Trophoblast cell (in vitro differentiated cells and primary cell): Measurements from ENCODE around the gene UBXN4.

Experiments
- DNase-seq, 2 donors: peaks; one replicate each; pipeline ENCODE4 v3.0.0-alpha.2; 2016
- H2AFZ ChIP-seq: 2 replicates; pipeline ENCODE4 v1.6.1; 2013; ENCODE audit warnings: low read length, moderate library complexity, mild to moderate bottlenecking; ENCODE audit not compliant: insufficient read depth, poor library complexity
- H2AK5ac ChIP-seq: 2 replicates; pipeline ENCODE4 v1.6.1; 2013; ENCODE audit warnings: mild to moderate bottlenecking, low read length
- H2BK120ac ChIP-seq: 2 replicates; pipeline ENCODE4 v1.6.1; 2013; ENCODE audit warnings: low read length, mild to moderate bottlenecking, moderate library complexity; ENCODE audit not compliant: insufficient read depth, poor library complexity
- H2BK12ac ChIP-seq: 2 replicates; pipeline ENCODE4 v1.6.1; 2013; ENCODE audit warnings: mild to moderate bottlenecking, low read length, moderate library complexity
- H2BK5ac ChIP-seq: 2 replicates; pipeline ENCODE4 v1.6.1; 2013; ENCODE audit warnings: low read length, low read depth, moderate library complexity, mild to moderate bottlenecking; ENCODE audit not compliant: poor library complexity
- H3K14ac ChIP-seq: 2 replicates; pipeline ENCODE4 v1.6.1; 2013; ENCODE audit warnings: mild to moderate bottlenecking, low read length
- H3K18ac ChIP-seq: 2 replicates; pipeline ENCODE4 v1.6.1; 2013; ENCODE audit warnings: mild to moderate bottlenecking, low read length
- H3K23ac ChIP-seq: 2 replicates; pipeline ENCODE4 v1.6.1; 2013; ENCODE audit warnings: low read length
- H3K27ac ChIP-seq: 2 replicates; pipeline ENCODE4 v1.5.1; 2013; ENCODE audit warnings: low read depth, mild to moderate bottlenecking, inconsistent platforms, low read length, moderate library complexity
- H3K27me3 ChIP-seq: 2 replicates; pipeline ENCODE4 v1.6.1; 2013; ENCODE audit warnings: inconsistent platforms, mild to moderate bottlenecking, low read length, moderate library complexity; ENCODE audit not compliant: insufficient read depth
- H3K36me3 ChIP-seq, 2 experiments: 1 replicate in 1 of 2; 2 replicates in 1 of 2; pipeline ENCODE4 v1.6.1; 2013; ENCODE audit warnings: low read length in 2 of 2, mild to moderate bottlenecking in 2 of 2, moderate library complexity in 1 of 2; ENCODE audit not compliant: insufficient read depth in 2 of 2, control insufficient read depth in 1 of 2
- H3K4ac ChIP-seq: 2 replicates; pipeline ENCODE4 v1.6.1; 2013; ENCODE audit warnings: low read depth, mild to moderate bottlenecking, low read length, moderate library complexity
- H3K4me1 ChIP-seq, 2 experiments: 1 replicate in 1 of 2; 2 replicates in 1 of 2; pipeline ENCODE4 v1.6.1; 2013; ENCODE audit warnings: low read length in 2 of 2, mild to moderate bottlenecking in 2 of 2, moderate library complexity in 1 of 2; ENCODE audit not compliant: insufficient read depth in 2 of 2, control insufficient read depth in 1 of 2
- H3K4me2 ChIP-seq: 2 replicates; pipeline ENCODE4 v1.6.1; 2013; ENCODE audit warnings: inconsistent platforms, mild to moderate bottlenecking, low read length, moderate library complexity
- H3K4me3 ChIP-seq: 2 replicates; pipeline ENCODE4 v1.5.1; 2013; ENCODE audit warnings: mild to moderate bottlenecking, low read depth, low read length, inconsistent platforms
- H3K79me1 ChIP-seq: one replicate; pipeline ENCODE4 v1.6.1; 2013; ENCODE audit warnings: low read length
- H3K79me2 ChIP-seq: 2 replicates; pipeline ENCODE4 v1.6.1; 2013; ENCODE audit warnings: low read length, mild to moderate bottlenecking; ENCODE audit not compliant: control insufficient read depth, insufficient read depth, poor library complexity
- H3K9ac ChIP-seq: 2 replicates; pipeline ENCODE4 v1.6.1; 2013; ENCODE audit warnings: mild to moderate bottlenecking, low read length
- H3K9me3 ChIP-seq: 2 replicates; pipeline ENCODE4 v1.6.1; 2013; ENCODE audit warnings: low read depth, mild to moderate bottlenecking, control low read depth, inconsistent platforms, low read length; ENCODE audit not compliant: insufficient read depth
- H4K12ac ChIP-seq: 2 replicates; pipeline ENCODE4 v1.6.1; 2013; ENCODE audit warnings: low read depth, mild to moderate bottlenecking, low read length, moderate library complexity
- H4K8ac ChIP-seq: 2 replicates; pipeline ENCODE4 v1.6.1; 2013; ENCODE audit warnings: low read depth, mild to moderate bottlenecking, low read length, moderate library complexity
- H4K91ac ChIP-seq: one replicate; pipeline ENCODE4 v1.6.1; 2013; ENCODE audit warnings: low read depth, mild to moderate bottlenecking, low read length, moderate library complexity
- WGBS: extraction: QIAGEN DNeasy Blood & Tissue Kit; methylation state at CpG from one replicate; pipeline ENCODE4 v1.1.7; 2013; ENCODE audit warnings: missing lambda C conversion rate; ENCODE audit not compliant: insufficient read length, insufficient coverage; ENCODE audit errors: extremely low coverage; 5-methylcytosine and 5-hydroxymethylcytosine counted together

Gene UBXN4

DNA sequence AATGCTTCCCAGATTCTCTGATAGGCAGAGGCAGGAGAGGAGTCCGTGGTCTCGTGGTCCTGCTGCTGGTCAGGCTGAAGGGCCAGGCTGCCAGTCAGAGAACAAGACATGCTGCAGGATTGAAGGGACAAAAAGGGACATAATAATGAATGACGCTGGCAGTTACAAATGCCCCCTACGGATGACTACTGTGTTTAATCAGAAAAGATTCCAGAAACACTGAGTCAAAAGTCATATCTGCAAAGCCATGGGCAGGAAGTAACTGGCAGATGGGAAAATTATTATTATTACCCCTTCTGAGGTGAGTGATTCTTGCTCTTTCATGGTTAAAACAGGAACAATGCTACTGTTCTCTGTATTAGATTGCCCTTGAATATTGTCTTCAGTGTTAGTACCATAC lies 76.3 kb downstream of the UBXN4 start:
- no CpG with 5 or more reads among the region's 4 CpGs for WGBS
- Histone ChIP-seq H4K12ac (no peak overlapping the region), H2AK5ac (no peak overlapping the region), H3K27ac (no peak overlapping the region), H3K4me3 (no peak overlapping the region), H3K9ac (no peak overlapping the region), H3K79me2 (no peaks in the 10 kb centered on the region), H3K4ac (no peak overlapping the region), H3K36me3 (no peaks in the 10 kb centered on the region), H3K4me2 (no peak overlapping the region), H3K14ac (no peak overlapping the region), H3K9me3 (no peaks in the 10 kb centered on the region), H2BK120ac (no peak overlapping the region), H3K79me1 (no peaks in the 10 kb centered on the region), H4K91ac (no peak overlapping the region), H3K18ac (no peak overlapping the region), H3K4me1 (no peaks in the 10 kb centered on the region), H4K8ac (no peak overlapping the region), H3K23ac (no peak overlapping the region), H2BK5ac (no peak overlapping the region), H2BK12ac (no peak overlapping the region), H3K27me3 (no peaks in the 10 kb centered on the region), H2AFZ (no peak overlapping the region)
- no peak for DNase-seq

DNA sequence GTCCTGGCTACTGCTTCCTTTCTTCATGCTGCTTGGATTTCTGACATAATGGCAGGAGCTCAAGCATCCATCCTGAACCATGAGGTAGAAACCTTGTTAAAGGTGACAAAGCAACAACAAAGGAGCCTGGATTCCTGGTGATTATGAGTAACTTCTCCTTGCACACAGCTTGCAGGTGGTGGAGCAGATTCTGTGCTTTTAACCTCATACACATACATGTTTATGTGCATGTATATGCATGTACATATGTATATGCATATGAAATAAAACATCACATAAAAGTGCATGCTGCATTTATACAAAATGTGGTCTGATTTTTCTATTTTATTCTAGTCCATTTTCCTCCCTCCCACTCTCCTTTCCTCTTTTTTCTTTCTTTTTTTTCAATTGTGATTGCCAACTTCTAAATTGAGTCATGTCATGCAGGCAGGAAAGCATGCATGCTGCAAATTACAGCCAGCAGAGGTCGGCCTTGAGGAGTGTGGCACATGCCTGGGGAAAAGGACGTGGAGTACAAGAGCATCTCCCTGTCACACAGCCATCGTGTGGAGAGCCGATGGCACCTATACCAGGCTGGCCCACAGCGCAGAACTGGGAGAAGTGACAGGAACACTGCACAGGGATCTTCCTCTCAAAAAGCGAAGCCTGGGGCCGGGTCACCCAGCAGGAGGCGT lies 77.4 kb downstream of the UBXN4 start:
- Histone ChIP-seq H2BK5ac (no peak overlapping the region), H3K27ac (no peak overlapping the region), H4K91ac (no peak overlapping the region), H2AK5ac (no peak overlapping the region), H3K23ac (no peak overlapping the region), H3K18ac (no peak overlapping the region), H3K79me2 (no peaks in the 10 kb centered on the region), H2AFZ (no peak overlapping the region), H3K9ac (no peak overlapping the region), H3K14ac (no peak overlapping the region), H3K4me1 (no peaks in the 10 kb centered on the region), H4K12ac (no peak overlapping the region), H3K9me3 (peaks cover 5% of the 10 kb centered on the region), H3K36me3 (no peaks in the 10 kb centered on the region), H2BK12ac (no peak overlapping the region), H4K8ac (no peak overlapping the region), H3K27me3 (no peaks in the 10 kb centered on the region), H2BK120ac (no peak overlapping the region), H3K79me1 (no peaks in the 10 kb centered on the region), H3K4me2 (no peak overlapping the region), H3K4me3 (no peak overlapping the region), H3K4ac (no peak overlapping the region)
- no CpG with 5 or more reads among the region's 8 CpGs for WGBS
- DNase-seq = peak; percentile 14 to 41

DNA sequence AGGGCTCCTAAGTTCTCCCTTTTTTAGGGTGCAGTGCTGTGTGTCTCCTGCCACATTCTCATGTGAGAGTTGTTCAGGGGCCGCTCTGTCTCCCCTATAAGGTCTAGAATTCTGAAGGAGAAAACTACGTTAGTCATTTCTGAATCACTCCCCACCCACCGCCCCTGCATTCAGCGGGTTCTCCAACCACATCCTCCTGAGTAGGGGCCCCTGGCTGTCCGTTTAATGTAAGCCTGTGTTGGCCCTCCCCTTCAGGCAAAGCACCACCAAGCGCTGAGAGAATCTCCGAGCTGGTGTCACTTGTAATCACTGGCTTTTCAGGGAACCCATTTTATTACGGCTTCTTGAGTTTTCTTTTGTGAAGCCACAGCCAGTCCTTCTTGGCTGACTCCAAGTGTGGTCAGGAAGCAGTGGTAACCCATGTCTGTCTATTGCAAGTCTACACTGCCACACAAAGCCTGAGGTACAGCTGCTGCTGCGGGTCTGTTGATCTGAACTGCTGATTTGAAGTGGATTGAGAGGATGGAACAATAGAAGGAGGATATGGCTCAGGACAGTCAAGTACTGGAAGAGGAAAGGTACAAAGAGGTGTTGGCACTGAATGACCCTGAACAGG lies 78.5 kb downstream of the UBXN4 start:
- H3K23ac ChIP-seq = no peak overlapping the region
- H2BK12ac ChIP-seq = no peak overlapping the region
- peaks cover 5% of the 10 kb centered on the region for H3K9me3 ChIP-seq
- H3K27me3 ChIP-seq = no peaks in the 10 kb centered on the region
- no peak overlapping the region for H3K9ac ChIP-seq
- no CpG with 5 or more reads among the region's 9 CpGs for WGBS
- H4K8ac ChIP-seq = no peak overlapping the region
- H4K91ac ChIP-seq = no peak overlapping the region
- no peak overlapping the region for H3K27ac ChIP-seq
- no peak overlapping the region for H2BK120ac ChIP-seq
- H4K12ac ChIP-seq = no peak overlapping the region
- H3K14ac ChIP-seq = no peak overlapping the region
- H3K4me2 ChIP-seq = no peak overlapping the region
- no peaks in the 10 kb centered on the region for H3K79me1 ChIP-seq
- H3K18ac ChIP-seq = no peak overlapping the region
- no peaks in the 10 kb centered on the region for H3K36me3 ChIP-seq
- no peak overlapping the region for H3K4ac ChIP-seq
- no peaks in the 10 kb centered on the region for H3K79me2 ChIP-seq
- H2AFZ ChIP-seq = no peak overlapping the region
- no peak for DNase-seq
- no peaks in the 10 kb centered on the region for H3K4me1 ChIP-seq
- H2BK5ac ChIP-seq = no peak overlapping the region
- no peak overlapping the region for H2AK5ac ChIP-seq
- no peak overlapping the region for H3K4me3 ChIP-seq

DNA sequence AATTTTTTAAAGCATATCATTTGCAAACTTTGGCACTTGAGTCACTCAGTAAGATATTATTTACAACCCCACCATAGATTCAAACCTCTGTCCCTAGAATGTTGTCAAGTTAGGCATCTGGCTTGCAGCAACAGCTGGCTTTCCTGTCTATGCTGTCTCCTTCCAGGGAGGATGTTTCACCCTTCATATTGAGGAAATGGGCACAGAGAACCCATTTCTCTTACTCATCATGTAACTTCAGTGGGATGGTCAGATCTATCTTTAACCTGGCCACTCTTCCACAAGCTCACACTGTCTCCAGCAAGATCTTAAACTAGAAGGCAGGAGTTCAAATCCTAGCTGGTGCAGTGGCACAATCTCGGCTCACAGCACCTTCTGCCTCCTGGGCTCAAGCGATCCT lies 79.5 kb downstream of the UBXN4 start:
- WGBS = no CpG with 5 or more reads among the region's 2 CpGs
- H3K27ac ChIP-seq = no peak overlapping the region
- no peak overlapping the region for H4K91ac ChIP-seq
- no peak overlapping the region for H2BK120ac ChIP-seq
- no peak overlapping the region for H3K4ac ChIP-seq
- peaks cover 5% of the 10 kb centered on the region for H3K9me3 ChIP-seq
- no peak overlapping the region for H2AFZ ChIP-seq
- H3K23ac ChIP-seq = no peak overlapping the region
- no peak overlapping the region for H4K12ac ChIP-seq
- no peak overlapping the region for H2BK5ac ChIP-seq
- H3K4me1 ChIP-seq = no peaks in the 10 kb centered on the region
- no peak overlapping the region for H3K4me3 ChIP-seq
- H3K79me2 ChIP-seq = no peaks in the 10 kb centered on the region
- no peak overlapping the region for H3K4me2 ChIP-seq
- no peak overlapping the region for H3K14ac ChIP-seq
- H3K79me1 ChIP-seq = no peaks in the 10 kb centered on the region
- H3K18ac ChIP-seq = no peak overlapping the region
- no peak overlapping the region for H2AK5ac ChIP-seq
- no peak overlapping the region for H4K8ac ChIP-seq
- no peaks in the 10 kb centered on the region for H3K27me3 ChIP-seq
- H3K9ac ChIP-seq = no peak overlapping the region
- DNase-seq = no peak
- no peak overlapping the region for H2BK12ac ChIP-seq
- H3K36me3 ChIP-seq = no peaks in the 10 kb centered on the region
